Left colon (tissue), 2 donors: Measurements from ENCODE around the gene MAPK11. TPM values are rescaled to one million over a fixed set of nuclear protein-coding genes. Genes with fewer than 3 reads are reported as not detected.

Experiments
- ATAC-seq: fragments of 200-7000 bp; cut with Tn5 transposase; one replicate; pipeline ENCODE4 v1.9.1; 2020; ENCODE audit warnings: mild to moderate bottlenecking, moderate library complexity
- DNase-seq, 2 donors: peaks; one replicate each; pipeline ENCODE4 v3.0.0-alpha.2; 2020
- intact Hi-C, 2 donors: fragments of 100-400 bp; cut with DNase I in 1 of 2; cut with micrococcal nuclease in 1 of 2; formaldehyde crosslinking; loops; one replicate each; pipeline versions ENCODE4 v1.11.2 to v1.14.0; 2022; cut with DNase I, micrococcal nuclease
- total RNA-seq, 2 donors: library from RNA; stranded (reverse); fragmentation: NEBNext Ultra II Directional; extraction: Animal tissue kit (Norgen Biotek cat#: 25700); gene quantifications; one replicate each; pipeline ENCODE4 v1.2.1, GENCODE V29; 2021
- donor health status: DM: no; HTN: no; CAD: no.
- donor health status: DM: yes; HTN: yes; CAD: no.

MAPK11 gene
- total RNA-seq, 2 donors from 2014 or later = 1.2 to 1.9 TPM

- DNase-seq (no peak), ATAC-seq (no peak)
- intact Hi-C loops = no loop called here
Measured at GRCh38 chr22:50298937-50299784, 29.0 kb upstream of the MAPK11 start.

- DNase-seq (no peak), ATAC-seq (no peak)
- intact Hi-C loops = no loop called here
Measured at GRCh38 chr22:50298266-50298637, 28.1 kb upstream of the MAPK11 start.

- ATAC-seq (no peak), DNase-seq (no peak)
- intact Hi-C loops = no loop called here
Measured at GRCh38 chr22:50297510-50298265, 27.5 kb upstream of the MAPK11 start.

GRCh38 chr22:50296658-50297490, 26.7 kb upstream of the MAPK11 start:
- ATAC-seq = no peak
- DNase-seq = no peak

GRCh38 chr22:50294319-50294656, 24.1 kb upstream of the MAPK11 start:
- intact Hi-C loops = no loop called here
- ATAC-seq (peak; percentile 7), DNase-seq (no peak)

More at GRCh38 chr22:50296658-50297490, 26.7 kb upstream of the MAPK11 start:
- intact Hi-C loops = no loop called here

GRCh38 chr22:50293441-50294318, 23.5 kb upstream of the MAPK11 start:
- ATAC-seq (peak; percentile 85), DNase-seq (peak; percentile 81 to 93)
- intact Hi-C loops = no loop called here

- intact Hi-C loops = no loop called here
- ATAC-seq (peak; percentile 23), DNase-seq (no peak)
Measured at GRCh38 chr22:50292643-50293440, 22.7 kb upstream of the MAPK11 start.

GRCh38 chr22:50289942-50290630, 19.9 kb upstream of the MAPK11 start:
- intact Hi-C loops = no loop called here
- no peak for ATAC-seq
- DNase-seq = no peak

GRCh38 chr22:50289151-50289941, 19.2 kb upstream of the MAPK11 start:
- intact Hi-C loops = no loop called here
- no peak for ATAC-seq
- no peak for DNase-seq

- ATAC-seq = no peak
- intact Hi-C loops = no loop called here
- DNase-seq = no peak
Measured at GRCh38 chr22:50287731-50288130, 17.6 kb upstream of the MAPK11 start.

- intact Hi-C loops = no loop called here
- ATAC-seq (no peak), DNase-seq (no peak)
Measured at GRCh38 chr22:50286701-50287318, 16.6 kb upstream of the MAPK11 start.

GRCh38 chr22:50286275-50286674, 16.1 kb upstream of the MAPK11 start:
- ATAC-seq = no peak
- DNase-seq = no peak
- intact Hi-C loops = no loop called here

- ATAC-seq (no peak), DNase-seq (no peak)
- intact Hi-C loops = no loop called here
Measured at GRCh38 chr22:50285568-50286229, 15.5 kb upstream of the MAPK11 start.

- no peak for ATAC-seq
- intact Hi-C loops = no loop called here
Measured at GRCh38 chr22:50284479-50284878, 14.3 kb upstream of the MAPK11 start.

GRCh38 chr22:50283821-50284220, 13.6 kb upstream of the MAPK11 start:
- DNase-seq (no peak), ATAC-seq (no peak)
- intact Hi-C loops = no loop called here

More at GRCh38 chr22:50284479-50284878, 14.3 kb upstream of the MAPK11 start:
- no peak for DNase-seq
